Measurements from ENCODE around the gene PTH1R.
A peak's percentile ranks its signal among the peaks of the same experiment; 100 is the strongest.
"Not testable (repeated sequence)": the region's sequence is repeated elsewhere in the genome, so short reads cannot be mapped to it uniquely, and the experiment has no call there.

The PTH1R gene

DNA sequence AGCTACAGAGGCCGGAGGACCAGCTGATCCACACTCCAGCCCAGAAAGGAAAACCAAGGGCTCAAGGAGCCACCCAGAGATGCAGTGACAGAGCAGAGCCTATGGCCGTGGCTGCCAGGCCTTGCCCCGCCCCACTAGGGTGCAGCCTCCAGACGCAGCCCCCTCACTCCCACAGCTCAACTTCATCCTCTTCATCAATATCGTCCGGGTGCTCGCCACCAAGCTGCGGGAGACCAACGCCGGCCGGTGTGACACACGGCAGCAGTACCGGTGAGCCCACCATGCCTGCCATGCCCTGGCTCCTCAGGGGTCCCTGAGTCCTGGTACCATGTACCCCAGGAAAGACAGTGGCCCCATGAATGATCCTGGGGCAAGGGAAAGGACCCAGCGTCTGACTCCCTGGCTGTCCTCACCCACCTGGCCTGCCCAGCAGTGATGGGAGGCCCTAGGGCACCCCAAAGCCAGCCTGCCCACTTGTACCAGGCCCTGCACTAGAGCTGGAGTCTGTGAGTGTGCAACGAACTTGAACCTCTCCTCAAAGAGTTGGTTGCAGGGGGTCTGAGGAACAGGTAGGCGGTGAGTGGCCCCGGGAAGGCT, 24.2 kb downstream of the PTH1R start:
- DNase-seq: no peak

DNA sequence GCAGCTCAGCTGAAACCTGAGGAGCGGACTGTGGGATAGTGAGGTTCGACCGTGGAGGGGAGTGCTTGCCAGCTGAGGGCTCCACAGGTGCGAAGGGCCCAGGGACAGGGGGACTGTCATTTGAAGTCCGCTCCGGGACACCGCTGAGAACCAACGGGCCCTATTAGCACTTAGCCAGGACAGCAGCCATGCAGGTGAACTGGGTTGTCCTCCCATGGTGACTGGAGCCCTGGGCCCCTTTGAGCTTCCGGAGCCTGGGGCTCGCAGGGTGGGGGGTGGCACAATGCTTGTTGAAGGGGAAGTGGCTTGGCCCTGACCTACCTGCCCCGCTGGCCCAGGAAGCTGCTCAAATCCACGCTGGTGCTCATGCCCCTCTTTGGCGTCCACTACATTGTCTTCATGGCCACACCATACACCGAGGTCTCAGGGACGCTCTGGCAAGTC, 24.7 kb downstream of the PTH1R start:
- no peak for DNase-seq

GRCh38 chr3:46903341-46904302, 26.1 kb downstream of the PTH1R start:
- DNase-seq: no peak

- no peak for DNase-seq
These were observed 27.0 kb downstream of the PTH1R start for GRCh38 chr3:46904303-46905212.

DNA sequence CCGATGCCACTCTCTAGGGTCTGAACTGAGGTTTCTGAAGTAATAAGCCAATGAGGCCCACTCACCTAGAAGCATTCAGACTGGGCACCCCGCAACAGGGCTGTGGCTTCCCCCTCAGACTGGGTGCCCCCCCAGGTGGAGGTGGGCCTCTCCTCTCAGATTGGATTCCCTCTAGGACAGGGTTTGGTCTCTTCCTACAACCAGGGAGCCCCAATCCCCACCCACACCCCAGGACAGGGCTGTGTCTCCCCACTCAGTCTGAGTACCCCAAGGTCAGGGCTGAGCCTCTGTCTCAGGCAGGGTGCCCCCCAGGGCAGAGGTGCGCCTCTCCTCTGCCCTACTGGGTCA, 27.7 kb downstream of the PTH1R start:
- no peak for DNase-seq

DNA sequence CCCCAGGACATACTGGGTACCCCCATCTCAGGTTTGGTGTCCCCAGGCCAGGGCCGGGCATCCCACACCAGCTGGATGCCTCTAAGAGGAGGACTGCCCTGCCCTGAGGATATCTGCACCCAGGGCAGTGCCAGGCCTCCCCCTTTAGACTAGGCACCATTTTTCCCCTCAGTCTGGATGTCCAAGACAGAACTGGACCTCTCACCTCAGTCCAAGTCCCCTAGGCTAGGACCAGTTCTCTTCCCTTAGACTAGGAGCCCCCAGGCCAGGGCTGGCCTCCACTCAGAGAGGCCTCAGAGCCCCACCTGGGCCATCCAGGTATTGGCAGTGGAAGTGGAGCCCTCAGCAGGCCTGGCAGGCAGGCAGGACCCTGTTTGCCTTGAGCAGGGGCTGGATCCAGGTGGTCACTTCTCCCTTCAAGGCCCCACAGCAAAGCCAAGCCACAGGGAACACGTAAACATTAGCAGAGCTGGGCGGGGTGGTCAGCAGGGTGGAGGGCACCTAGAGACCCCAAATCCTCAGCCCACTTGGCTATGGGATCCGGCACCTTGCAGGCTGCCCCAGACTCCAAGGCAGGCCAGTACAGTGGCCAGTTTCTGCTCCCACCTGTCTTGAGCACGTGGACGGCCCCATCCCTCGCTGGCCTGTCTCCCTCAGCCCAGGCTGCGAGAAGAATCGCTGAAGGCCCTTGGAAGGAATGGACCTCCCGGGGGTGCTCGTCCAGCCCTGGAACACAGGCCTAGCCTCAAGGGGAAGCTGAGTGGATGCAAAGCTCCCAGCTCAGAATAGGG, 28.3 kb downstream of the PTH1R start:
- DNase-seq: no peak

DNA sequence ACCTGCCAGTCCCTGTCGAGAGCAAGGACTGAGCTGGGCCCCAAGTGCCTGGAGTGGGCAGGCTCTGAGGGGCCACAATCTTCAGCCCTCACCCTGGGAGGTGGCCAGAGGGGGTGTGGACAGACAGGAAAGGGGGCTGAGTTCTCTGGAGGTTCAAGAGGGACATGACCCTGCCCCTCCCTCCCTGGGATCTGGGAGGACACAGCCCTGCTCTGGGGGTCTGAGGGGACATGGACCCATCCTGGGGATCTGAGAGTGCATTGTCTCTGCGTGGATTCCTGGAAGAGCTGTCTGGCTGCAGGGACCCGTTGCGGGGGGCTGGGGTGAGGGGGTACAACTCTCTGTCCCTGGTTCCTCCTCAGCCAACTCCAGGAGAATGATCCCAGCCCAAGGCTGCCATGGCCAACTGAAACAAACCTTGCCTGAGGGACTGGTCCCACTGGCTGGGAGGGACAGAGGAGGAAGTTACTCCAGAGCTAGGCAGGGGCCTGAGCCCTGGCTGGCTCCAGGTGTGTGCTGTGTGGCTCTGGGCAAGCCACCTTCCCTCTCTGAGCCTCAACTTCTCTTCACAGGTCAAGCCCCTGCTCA, 29.0 kb downstream of the PTH1R start:
- DNase-seq: no peak

GRCh38 chr3:46907271-46907670, 29.8 kb downstream of the PTH1R start:
- no peak for DNase-seq

- DNase-seq: no peak
These were observed 30.4 kb downstream of the PTH1R start for GRCh38 chr3:46907960-46908293.

DNA sequence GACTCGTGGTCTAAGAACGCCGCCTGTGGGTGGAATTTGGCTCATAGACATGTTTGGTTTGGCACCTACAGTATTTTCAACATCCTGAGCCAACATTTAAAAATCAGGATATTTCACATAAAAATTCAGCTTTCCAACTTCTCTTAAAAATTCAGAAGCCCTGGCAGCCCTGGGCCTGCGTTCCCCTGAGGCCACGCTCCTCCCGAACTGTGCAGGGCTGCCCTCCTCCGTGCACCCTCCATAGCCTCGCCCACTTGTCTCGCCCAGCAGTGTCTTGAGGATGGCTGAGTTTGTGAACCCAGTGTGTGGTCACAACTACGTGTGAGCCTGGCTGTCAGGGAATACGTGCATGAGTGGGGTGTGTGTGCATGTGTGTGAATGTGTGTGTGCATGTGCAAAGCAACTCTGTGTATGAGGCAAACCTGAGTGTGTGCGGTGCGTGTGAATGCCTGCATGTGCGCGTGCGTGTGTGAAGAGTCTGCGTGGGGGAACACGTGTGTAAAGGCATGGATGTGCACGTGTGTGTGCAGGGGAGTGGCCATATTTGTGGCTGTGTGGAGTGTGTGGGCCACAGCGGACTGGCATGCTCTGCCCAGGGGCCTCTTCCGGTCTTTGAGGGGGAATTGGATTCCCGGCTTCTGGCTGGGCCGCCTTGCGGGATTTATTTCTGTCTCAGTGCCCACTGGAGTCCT, 30.9 kb downstream of the PTH1R start:
- no peak for DNase-seq

DNA sequence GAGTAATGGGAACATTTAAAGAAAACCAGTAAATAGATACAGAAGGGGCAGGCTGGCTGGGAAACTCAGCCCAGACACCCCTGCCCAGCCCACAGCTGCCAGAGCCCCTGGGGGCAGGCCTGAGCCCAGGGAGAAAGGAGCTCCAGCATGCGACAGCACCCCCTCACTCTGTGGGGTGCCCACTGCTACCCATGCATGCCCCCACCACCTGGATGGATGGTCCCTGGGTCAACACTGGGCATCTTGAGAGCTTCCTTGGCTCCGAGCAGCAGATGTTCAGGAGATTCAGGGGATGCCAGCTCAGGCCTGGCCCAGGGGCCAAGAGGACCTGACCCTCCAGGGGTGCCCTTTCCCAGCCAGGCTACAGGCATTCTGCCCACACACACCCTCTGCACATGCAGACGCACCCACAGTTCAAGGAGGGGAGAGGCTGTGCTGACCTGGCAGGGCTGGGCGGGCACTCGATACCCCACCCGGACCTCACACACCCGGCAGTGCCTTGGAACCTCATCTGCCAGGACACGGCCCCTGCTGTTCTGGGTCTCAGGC, 31.5 kb downstream of the PTH1R start:
- no peak for DNase-seq

DNA sequence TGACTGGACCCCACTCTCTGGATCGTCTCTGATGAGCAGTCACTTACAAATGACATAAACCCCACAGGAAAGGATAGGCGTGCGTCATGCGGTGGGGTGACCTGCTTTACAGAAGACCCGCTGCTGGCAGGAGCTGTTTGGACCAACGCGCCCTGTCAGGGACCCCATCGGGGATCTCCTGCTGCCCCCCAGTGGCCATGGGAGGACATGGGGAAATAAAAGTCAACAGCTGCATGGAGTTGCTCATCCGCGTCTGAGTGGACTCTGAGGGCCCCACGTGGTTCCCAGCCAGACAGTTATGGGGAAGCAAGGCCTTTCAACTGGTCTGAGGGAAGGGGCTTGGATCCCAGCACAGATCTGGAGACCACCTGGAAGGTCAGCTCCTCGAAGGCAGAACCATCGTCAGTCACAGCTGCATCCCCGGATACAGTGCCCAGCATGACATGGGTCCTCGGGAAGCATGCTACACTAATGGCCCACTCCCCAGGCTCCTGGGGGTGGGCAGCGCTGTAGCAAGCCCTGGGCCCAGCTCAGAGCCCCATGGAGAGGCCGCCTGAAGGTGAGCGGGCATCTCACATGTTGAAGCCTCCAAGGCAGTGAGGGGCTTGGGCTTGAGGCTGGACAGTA, 32.1 kb downstream of the PTH1R start:
- peak; percentile 77 to 83 for DNase-seq

DNA sequence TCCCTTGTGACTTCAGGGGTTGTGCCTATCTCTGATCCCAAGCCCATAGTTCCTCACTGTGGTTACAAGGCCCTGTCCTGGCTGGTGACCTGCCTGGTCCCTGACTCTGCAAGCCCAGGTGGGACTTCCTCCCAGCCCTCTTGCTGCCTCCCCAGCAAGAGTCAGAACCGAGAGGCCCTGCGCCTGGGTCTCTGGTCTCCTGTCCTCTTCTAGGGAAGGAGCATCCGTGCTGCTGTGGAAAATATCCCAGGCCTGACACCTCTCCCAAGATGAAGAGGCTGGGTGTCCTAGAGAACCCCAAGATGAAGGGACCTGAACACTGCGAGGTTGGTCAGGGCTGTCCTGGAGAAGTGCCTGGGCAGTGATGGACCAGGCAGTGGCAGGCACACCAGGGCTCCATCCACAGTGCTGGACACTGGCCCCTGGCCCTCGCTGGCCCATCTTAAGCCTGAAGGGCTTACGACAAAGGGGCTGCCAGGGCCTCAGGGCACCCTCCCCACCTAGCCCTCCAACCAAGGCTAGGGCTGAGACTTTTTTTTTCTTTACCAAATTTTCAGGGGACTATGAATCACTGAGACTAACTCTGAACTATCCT, 32.7 kb downstream of the PTH1R start:
- DNase-seq: no peak

GRCh38 chr3:46910914-46911313, 33.4 kb downstream of the PTH1R start:
- not testable (repeated sequence) for DNase-seq

GRCh38 chr3:46912986-46913385, 35.5 kb downstream of the PTH1R start:
- no peak for DNase-seq

DNA sequence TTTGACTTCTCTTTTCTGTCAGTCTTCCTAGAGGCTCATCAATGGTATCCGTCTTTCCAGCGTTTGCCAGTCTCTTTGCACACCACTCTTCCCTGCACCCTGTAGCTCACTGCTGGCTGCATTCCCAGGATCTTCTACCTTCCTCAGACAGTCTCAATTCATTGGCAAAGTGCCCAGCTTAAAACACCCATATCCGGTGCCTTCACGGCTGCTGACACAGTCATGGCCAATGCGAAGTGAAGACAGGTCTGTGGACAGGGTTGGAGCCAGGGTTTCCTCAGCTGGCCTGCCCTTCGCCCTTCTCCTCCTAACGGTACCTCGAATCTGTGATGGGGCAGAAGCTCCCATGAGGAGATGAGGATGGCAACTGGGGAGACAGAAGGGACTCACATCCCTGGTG, 36.1 kb downstream of the PTH1R start:
- DNase-seq: no peak

GRCh38 chr3:46914849-46915248, 37.3 kb downstream of the PTH1R start:
- no peak for DNase-seq

DNA sequence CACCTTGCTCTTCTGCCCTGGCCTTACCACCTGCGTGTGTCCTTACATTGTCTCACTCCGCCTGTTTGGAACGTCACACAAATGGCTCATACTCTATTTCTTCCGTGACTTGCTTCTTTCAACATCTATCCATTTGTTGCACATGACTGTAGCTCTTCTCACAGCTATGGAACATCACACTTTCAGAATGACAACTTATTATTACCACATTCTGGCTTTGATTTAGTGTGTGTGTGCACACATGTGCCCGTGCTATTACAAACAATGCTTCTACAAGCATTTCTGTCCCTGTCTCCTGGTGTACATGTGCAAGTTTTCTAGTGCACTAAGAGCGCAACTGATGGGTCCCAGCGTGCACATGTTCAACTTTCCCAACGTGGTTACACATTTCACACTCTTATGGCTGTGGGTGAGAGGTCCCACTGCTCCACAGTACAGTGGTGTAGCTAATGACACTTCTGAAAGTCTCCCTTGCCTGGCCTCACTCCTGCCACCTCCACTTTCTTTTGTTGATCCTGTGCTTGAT, 37.8 kb downstream of the PTH1R start:
- no peak for DNase-seq

DNA sequence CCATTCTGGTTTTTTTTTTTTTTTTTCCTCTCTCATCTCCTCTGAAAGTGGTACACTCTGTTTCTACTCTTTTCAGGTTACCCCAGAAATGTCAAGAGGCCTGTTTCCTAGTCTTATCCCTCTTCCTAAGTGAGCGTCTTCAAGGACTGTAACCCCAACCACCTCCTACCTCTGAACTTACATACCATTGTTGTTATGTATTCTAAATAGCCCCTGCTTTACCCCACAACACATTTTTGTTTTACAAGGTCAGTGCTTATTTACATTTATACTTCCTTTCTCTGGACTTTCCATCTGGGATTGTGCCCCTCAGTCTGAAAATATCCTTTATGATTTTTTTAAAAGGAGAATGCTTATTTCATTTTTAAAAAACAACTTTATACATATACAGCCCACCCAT, 38.8 kb downstream of the PTH1R start:
- DNase-seq: no peak

DNA sequence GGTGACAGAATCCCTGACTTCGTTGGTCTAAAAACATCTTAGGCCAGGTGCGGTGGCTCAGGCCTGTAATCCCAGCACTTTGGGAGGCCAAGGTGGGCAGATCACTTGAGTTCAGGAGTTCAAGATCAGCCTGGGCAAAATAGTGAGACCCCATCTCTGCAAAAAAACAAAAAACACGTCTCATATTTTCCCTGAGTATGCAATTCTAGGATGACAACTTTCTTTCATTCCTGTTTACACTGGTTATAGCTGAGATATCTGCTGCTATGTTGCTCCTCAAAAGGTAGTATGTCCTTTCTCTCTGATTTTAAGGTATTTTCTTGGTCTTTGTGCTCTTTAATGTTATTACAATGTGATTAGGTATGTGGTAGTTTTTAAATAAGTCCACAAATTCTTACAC, 39.3 kb downstream of the PTH1R start:
- DNase-seq: no peak

Data from AML-193 (cell line).